GM21576 (cell line): ENCODE data around the gene BACE2.

Experiments used
- ATAC-seq: cut with Tn5 transposase; IDR thresholded peaks from one replicate; pipeline ENCODE4 v1.9.1; 2021; ENCODE audit warnings: mild to moderate bottlenecking, moderate library complexity; ENCODE audit not compliant: unreplicated experiment

The BACE2 gene

DNA sequence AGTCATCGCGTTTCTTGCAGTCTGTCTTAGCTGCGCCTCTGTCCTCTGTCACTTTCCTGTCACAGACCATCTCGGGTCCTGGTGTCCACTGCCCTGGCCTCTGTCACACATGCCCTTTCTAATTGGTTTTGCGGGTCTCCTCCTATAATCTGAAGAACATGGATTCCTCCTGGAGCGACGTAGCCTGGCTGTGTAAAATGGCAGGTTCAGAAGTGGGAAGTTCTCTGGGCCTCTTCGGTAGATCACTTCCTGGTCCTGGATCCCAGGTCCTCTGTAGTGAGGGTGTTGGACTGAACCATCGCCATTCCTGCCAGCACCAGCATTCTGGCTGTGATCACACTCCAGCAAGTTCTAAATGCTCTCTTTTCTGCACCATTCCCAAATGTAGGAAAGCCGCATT lies 149.5 kb downstream of the BACE2 start:
- no peak for ATAC-seq

DNA sequence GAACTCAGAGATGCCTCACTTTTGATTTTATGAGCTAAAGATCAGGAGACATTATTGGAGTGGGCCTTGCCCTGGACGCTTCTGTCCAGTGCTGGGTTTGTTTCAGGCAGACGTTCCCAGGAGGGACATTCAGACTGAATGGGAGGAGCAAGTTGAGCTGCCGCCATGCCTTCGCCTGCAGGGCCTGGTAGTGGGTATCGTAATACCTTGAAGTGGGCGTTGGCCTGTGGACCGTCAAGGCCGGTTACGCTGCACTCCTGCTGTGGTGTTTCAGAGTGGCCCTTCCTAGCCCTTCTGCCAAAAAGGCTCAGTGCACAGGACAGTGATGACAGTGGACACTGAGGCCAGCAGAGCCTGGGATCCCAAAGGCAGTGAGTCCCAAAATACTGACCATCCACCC lies 150.3 kb downstream of the BACE2 start:
- no peak for ATAC-seq

DNA sequence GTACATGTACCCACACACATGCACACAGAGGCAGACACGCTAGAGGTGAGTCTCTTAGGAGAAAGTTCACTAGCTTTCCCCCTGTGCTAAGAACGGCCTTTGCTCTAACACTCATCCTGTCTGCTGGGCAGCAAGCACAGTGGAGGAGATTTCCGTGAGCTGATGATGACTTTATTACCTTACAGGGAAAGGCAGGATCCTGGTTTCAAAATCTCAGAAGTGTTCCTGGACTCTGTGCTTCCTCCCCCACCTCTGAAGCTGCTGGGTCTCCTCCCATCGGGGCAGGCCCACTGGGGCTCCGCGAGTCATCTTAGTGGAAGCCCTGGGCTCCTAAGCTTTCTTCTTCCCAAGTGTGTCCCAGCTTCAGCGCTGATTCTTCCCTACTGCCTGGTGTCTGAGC lies 151.3 kb downstream of the BACE2 start:
- ATAC-seq = no peak

DNA sequence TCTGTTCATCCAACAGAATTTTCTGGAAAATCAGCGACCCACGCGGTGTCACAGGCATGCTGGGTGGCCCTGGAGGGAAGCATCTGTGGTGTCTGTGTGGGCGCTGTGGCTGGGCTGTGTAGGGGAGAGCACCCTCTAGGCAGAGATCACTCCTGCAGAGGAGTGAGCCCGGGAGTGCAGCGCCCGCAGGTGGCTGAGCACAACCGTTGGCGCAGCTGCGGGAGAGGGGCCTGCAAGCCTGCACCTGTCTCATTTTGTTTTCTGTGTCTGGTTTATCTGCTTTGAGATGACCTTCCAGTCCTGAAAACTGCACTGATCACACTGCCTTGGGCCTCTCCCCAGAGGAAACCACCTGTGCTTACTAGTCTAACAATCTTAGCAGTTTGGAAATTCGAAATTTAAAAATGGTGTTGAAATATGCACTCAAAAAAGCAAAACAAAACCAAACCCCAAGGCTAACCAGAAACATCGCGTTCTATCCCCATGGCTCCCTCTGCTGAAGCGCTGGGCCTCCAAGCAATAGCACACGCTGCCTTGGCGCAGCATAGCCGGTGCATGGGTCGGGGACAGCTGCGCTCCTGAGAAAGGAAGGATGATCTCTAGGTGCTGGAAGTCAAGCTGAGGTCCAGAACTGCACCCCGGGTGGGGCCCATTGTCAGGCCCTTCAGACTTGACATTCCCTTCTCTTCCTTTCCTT lies 153.4 kb downstream of the BACE2 start:
- no peak for ATAC-seq

DNA sequence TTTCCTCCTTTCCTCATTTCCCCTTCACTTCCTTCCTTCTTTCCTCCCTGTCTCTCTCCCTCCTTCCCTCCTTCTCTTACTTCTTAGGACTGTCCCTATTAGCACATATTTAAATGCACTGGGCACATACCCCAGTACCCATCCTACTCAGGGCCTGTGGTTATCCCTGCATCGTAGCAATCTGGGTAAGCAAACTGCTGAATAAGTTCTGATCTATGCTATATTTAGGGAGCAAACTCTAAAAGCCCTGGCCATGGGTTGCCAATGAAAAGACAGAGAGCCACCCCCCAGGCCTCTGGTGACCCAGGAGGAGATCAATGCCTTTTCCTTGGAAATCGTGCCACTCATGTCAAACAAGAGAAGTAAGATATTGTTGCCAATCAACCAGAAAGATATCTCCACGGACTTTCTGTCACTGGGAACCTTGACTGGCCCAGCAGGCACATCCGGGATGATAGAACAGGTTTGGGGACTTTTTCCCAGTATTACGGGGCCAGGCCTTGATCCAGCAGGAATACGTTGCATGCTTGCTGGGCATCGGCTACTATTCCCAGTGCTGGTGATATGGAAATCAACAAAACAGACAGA lies 154.0 kb downstream of the BACE2 start:
- ATAC-seq = no peak

DNA sequence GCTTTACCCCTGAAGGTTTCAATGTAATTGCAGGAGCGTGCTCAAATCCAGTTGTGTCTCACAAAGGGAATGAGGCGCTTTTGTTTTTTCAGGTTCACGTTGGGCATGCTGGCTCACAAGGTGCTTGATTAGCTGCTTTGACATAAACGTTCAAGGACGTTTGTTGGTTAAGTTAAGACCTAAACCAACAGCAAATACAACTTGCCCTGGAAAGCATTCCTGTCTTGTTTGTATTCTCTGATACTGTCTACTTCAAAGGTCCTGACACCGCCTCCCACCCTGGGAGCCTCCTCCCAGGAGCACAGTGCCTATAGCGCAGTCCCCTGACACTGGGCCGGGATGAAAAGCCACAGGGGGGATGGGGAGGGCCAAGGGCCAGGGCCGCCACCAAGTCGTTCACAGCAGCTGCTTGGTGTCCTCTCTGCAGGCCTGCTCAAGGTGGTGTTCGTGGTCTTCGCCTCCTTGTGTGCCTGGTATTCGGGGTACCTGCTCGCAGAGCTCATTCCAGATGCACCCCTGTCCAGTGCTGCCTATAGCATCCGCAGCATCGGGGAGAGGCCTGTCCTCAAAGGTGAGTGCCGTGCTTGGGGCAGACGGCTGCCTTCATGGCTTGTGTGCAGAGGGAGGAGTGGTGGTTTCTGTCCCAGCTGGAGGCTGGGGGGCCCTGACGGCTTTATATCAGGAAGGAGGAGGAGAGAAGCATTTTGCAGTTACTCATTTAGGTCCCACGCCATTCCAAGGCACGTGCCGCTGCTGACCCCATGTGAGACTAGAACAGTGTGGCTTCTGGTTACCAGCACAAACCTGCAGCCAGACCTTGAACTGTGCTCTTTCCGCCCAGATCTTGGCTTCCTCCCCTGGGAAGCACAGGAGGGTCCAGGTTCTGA lies 154.8 kb downstream of the BACE2 start:
- ATAC-seq = no peak

DNA sequence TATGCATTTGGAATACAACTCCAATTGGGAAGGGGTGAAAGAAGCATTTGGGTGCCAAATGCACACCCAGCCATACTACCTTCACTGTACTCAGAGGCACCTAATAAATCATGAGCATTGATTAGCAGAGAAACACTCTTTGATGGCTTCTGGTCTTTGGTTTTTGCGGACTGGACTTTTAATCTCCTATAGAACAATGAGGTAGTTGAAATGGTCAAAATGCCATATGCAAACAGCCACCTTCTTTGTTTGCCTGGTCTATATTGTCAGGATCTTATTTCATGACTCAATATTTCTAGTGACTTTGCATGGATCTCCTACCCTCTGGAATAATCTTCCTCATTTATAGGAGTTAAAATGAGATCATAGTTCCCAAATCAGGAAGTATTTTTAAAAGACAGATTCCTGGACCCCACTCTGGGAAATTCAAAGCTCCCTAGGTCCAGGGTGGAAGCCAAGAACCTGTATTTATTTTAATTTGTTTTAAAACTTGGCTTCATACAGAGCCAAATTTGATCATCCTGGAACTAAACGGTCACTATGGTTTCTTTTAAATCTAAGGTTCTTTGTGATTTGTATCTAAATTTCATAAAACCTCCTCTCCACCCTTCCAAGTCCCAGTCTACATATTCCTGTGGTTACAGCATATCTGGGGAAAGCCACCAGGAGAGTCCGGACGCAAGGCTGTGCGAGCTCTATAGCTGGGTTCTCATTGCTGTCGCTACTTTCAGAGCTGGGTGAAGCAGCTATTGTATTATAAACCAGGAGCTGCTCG lies 157.4 kb downstream of the BACE2 start:
- no peak for ATAC-seq

DNA sequence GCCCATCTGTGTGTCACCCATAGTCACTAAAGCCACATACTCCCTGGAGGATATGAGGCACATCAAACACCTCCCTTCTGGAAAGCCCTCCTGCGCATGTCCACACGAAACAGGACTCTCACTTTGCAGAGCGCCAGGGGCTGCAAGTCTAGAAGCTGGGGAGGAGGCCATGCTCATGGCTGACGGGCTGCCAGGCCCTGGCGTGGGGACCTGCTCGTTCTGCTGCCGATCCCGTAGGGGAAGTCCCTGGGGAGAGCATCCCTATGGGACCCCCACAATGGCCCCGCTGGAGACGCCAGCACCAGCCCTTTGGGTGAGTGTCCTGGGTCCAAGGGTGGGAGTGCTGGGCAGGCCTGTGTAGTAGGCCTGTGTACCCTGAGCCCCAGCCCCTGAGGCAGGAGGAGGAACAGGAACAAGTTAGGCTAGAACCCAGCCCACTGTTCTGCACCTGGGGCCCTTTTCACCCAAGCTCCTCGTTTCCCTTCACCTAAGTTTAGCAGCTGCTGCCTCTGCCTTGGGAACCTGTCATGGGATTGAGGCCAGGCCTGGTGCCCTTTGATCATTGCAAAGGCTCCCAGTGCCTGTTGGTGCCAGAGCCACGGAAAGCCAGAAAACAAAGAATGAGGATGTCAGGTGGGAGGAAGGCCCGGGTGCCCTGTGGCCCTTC lies 158.6 kb downstream of the BACE2 start:
- no peak for ATAC-seq

DNA sequence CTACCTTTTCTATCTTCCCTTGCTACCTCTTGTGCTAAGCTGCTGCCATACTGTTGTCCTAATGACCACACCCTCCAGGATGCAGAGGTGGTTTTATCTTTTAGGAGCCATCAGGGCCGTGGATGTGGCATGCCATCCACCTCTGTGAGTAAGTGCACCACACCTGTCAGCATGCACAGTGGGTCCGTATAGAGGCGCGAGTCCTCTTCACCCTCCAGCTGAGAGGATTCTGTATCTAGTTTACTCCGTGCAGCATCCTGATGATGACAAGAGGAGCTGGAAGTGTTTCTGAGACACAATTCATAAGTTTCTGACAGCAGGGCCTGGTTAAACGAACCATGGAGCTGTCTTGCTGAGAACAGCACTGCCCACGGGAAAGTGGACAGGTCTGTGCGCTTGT lies 159.8 kb downstream of the BACE2 start:
- ATAC-seq = no peak

DNA sequence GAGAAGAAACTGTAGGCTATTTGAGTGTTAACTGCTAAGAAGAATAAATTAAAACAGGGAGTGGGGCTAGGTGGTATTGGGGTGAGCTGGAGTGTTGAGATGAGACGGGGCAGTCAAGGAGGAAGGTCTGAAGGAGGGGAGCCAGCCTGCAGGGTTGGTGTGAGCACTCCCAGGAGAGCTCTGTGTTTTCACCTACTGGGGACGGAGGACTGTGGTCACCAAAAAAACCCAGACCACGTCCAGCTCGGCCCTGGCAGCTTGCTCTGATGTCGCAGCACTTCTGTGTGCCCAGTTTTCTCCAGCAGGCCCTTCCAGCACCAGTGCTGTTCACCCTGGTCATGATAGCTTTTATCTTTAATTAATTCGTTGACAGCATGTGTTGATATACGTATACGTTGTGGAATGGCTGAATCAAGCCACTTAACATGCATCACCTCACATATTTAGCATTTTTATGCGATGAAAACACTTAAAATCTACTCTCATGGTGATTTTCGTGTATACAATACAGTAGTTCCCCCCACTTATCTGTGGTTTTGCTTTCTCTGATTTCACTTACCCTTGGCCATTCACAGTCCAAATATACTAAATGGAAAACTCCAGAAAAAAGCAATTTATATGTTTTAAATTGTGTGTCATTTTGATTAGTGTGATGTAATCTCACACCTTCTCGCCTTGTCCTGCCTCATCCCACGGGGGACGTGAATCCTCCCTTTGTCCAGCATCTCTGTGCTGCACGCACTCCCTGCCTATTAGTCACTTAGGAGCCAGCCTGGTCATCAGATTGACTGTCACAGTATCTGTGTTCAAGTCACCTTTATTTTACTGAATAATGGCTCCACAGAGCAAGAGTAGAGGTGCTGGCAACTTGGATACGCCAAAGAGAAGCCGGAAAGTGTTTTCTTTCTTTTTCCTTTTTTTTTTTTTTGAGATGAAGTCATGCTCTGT lies 161.0 kb downstream of the BACE2 start:
- no peak for ATAC-seq
